Keratinocyte (primary cell): ENCODE data around the gene MOCS1. TPM values are rescaled to one million over a fixed set of nuclear protein-coding genes. Genes with fewer than 3 reads are reported as not detected.

ENCODE experiments used
- DNase-seq: peaks from one replicate; pipeline ENCODE4 v3.0.0-alpha.2; 2011; ENCODE audit warnings: low read depth, missing footprints, low spot score
- FAIRE-seq: peaks from 2 replicates; lab custom pipeline; 2011; peaks lifted over from hg19 to GRCh38; lab: Jason Lieb, UNC
- H2AFZ ChIP-seq: 2 replicates; pipeline ENCODE4 v1.6.0; 2012; ENCODE audit warnings: low read length, control low read depth, inconsistent platforms; ENCODE audit not compliant: control insufficient read depth
- H3K27ac ChIP-seq: 2 replicates; pipeline ENCODE4 v1.5.1; 2011; ENCODE audit warnings: low read length; ENCODE audit not compliant: control insufficient read depth, insufficient read depth
- H3K27me3 ChIP-seq: 3 replicates; pipeline ENCODE4 v1.6.0; 2011; ENCODE audit warnings: low read length; ENCODE audit not compliant: control insufficient read depth, insufficient read depth; ENCODE audit errors: extremely low read depth
- H3K36me3 ChIP-seq, 2 experiments: 2 replicates in 1 of 2; 3 replicates in 1 of 2; pipeline ENCODE4 v1.5.1; 2011; ENCODE audit warnings: low read length in 2 of 2, mild to moderate bottlenecking in 1 of 2; ENCODE audit not compliant: control insufficient read depth in 2 of 2, insufficient read depth in 2 of 2; ENCODE audit errors: extremely low read depth in 1 of 2
- H3K4me1 ChIP-seq: 3 replicates; pipeline ENCODE4 v1.5.1; 2011; ENCODE audit warnings: low read length; ENCODE audit not compliant: control insufficient read depth, insufficient read depth; ENCODE audit errors: extremely low read depth
- H3K4me2 ChIP-seq: 3 replicates; pipeline ENCODE4 v1.6.0; 2011; ENCODE audit warnings: low read depth, low read length; ENCODE audit not compliant: control insufficient read depth, insufficient read depth; ENCODE audit errors: extremely low read depth
- H3K4me3 ChIP-seq, 3 experiments: fragments of 200-600 bp in 1 of 3; sonication (generic) in 1 of 3; 2 replicates in 2 of 3; 3 replicates in 1 of 3; pipeline ENCODE4 v1.5.1; 2011 to 2016; ENCODE audit warnings: low read length in 3 of 3, mild to moderate bottlenecking in 3 of 3, control low read depth in 2 of 3, inconsistent platforms in 1 of 3, low read depth in 1 of 3, mixed read lengths in 1 of 3, mixed run types in 1 of 3, moderate library complexity in 1 of 3; ENCODE audit not compliant: control insufficient read depth in 2 of 3, insufficient read depth in 2 of 3; ENCODE audit errors: extremely low read depth in 1 of 3
- H3K79me2 ChIP-seq: 2 replicates; pipeline ENCODE4 v1.6.0; 2012; ENCODE audit warnings: low read length; ENCODE audit not compliant: control insufficient read depth, insufficient read depth
- H3K9ac ChIP-seq: 3 replicates; pipeline ENCODE4 v1.6.0; 2011; ENCODE audit warnings: low read length; ENCODE audit not compliant: control insufficient read depth, insufficient read depth; ENCODE audit errors: extremely low read depth
- H3K9me1 ChIP-seq: 3 replicates; pipeline ENCODE4 v1.6.0; 2011; ENCODE audit warnings: low read length; ENCODE audit not compliant: control insufficient read depth, insufficient read depth; ENCODE audit errors: extremely low read depth
- H3K9me3 ChIP-seq: 2 replicates; pipeline ENCODE4 v1.5.1; 2012; ENCODE audit warnings: low read depth, low read length; ENCODE audit not compliant: control insufficient read depth
- H4K20me1 ChIP-seq: 3 replicates; pipeline ENCODE4 v1.6.0; 2011; ENCODE audit warnings: low read length; ENCODE audit not compliant: control insufficient read depth, insufficient read depth; ENCODE audit errors: extremely low read depth
- CTCF ChIP-seq, 3 experiments: IDR thresholded peaks in 1 of 3; conservative IDR thresholded peaks in 1 of 3; optimal IDR thresholded peaks in 1 of 3; 2 replicates in 2 of 3; 3 replicates in 1 of 3; pipeline versions ENCODE3 to v1.5.1; 2011; ENCODE audit warnings: low read length in 3 of 3, mild to moderate bottlenecking in 3 of 3, moderate library complexity in 2 of 3, control low read depth in 1 of 3, inconsistent platforms in 1 of 3; ENCODE audit not compliant: insufficient read depth in 2 of 3; ENCODE audit errors: extremely low read depth in 1 of 3
- EZH2 ChIP-seq: IDR thresholded peaks from one replicate; pipeline ENCODE4 v1.6.1; 2012; ENCODE audit warnings: inconsistent platforms, mild to moderate bottlenecking, low read length, moderate library complexity
- dilution Hi-C: fragments of 300-500 bp; cut with MboI; formaldehyde crosslinking; loops from one replicate; pipeline ENCODE4 v1.7.0; 2020; ENCODE audit warnings: low sequenced_read_pairs; ENCODE audit not compliant: extremely low pct_ligation_motif_present
- polyA plus RNA-seq, 5 experiments: library from polyadenylated mRNA; depleted of rRNA in 3 of 5; stranded (reverse) in 3 of 5; stranded (forward) in 1 of 5; unstranded in 1 of 5; fragments of >200 nt; gene quantifications; 1 replicate in 1 of 5; 2 replicates in 3 of 5; 3 replicates in 1 of 5; pipeline versions ENCODE4 v1.2.1 to v1.2.3, GENCODE V29; 2011 to 2012; ENCODE audit warnings: missing spikeins in 2 of 5, low read depth in 1 of 5, low replicate concordance in 1 of 5

MOCS1 gene
- polyA plus RNA-seq, 1 donor (not counting 4 experiments of a cell fraction or from before 2014, with no cell fraction given), result 2.2 TPM

- peak overlapping the region; percentile 32 for H2AFZ ChIP-seq
- peaks cover 9% of the 10 kb centered on the region for H3K4me1 ChIP-seq
- peak overlapping the region; percentile 63 for H3K4me2 ChIP-seq
- no peaks in the 10 kb centered on the region for H3K27me3 ChIP-seq
- H4K20me1 ChIP-seq, result no peaks in the 10 kb centered on the region
- no peak overlapping the region for H3K9ac ChIP-seq
- H3K79me2 ChIP-seq, result no peaks in the 10 kb centered on the region
- dilution Hi-C loops, result no loop called here
- H3K9me1 ChIP-seq, result no peaks in the 10 kb centered on the region
- H3K27ac ChIP-seq, result peak overlapping the region; percentile 33
- H3K9me3 ChIP-seq, result no peaks in the 10 kb centered on the region
- H3K4me3 ChIP-seq, result no peak overlapping the region
- no peaks in the 10 kb centered on the region for H3K36me3 ChIP-seq
- peak; percentile 97 for FAIRE-seq
- TF ChIP-seq EZH2 (no peak), CTCF (optimal IDR thresholded peaks at IDR 0.05 in 1 of 3, IDR thresholded peaks at IDR 0.05 in 1 of 3, conservative IDR thresholded peaks at IDR 0.05 in 1 of 3; ENCODE audit: extremely low read depth in 1 of 3, insufficient read depth in 2 of 3, low read length in 3 of 3) (no peak)
- peak; percentile 46 for DNase-seq
These were observed 22.7 kb upstream of the MOCS1 start for GRCh38 chr6:39956936-39957335.

GRCh38 chr6:39953076-39953618 is 18.9 kb upstream of the MOCS1 start:
- Histone ChIP-seq H3K27me3 (no peaks in the 10 kb centered on the region), H3K27ac (no peak overlapping the region), H3K36me3 (no peaks in the 10 kb centered on the region), H3K79me2 (no peaks in the 10 kb centered on the region), H2AFZ (no peak overlapping the region), H3K4me2 (no peak overlapping the region), H3K9me1 (no peaks in the 10 kb centered on the region), H3K4me3 (no peak overlapping the region), H3K9ac (no peak overlapping the region), H3K4me1 (peaks cover 9% of the 10 kb centered on the region), H4K20me1 (no peaks in the 10 kb centered on the region), H3K9me3 (no peaks in the 10 kb centered on the region)
- DNase-seq (no peak), FAIRE-seq (no peak)
- no peak for TF ChIP-seq CTCF (optimal IDR thresholded peaks at IDR 0.05 in 1 of 3, IDR thresholded peaks at IDR 0.05 in 1 of 3, conservative IDR thresholded peaks at IDR 0.05 in 1 of 3; ENCODE audit: extremely low read depth in 1 of 3, insufficient read depth in 2 of 3, low read length in 3 of 3)
- dilution Hi-C loops, result no loop called here
